Upper lobe of left lung (tissue), 4 donors: Measurements from ENCODE around the gene RNF207.

Experiments
- POLR2A ChIP-seq, 4 donors: fragments of 450-650 bp; IDR thresholded peaks; one replicate each; pipeline ENCODE4 v1.5.1; 2016 to 2017; ENCODE audit warnings: antibody characterized with exemption in 4 of 4, mild to moderate bottlenecking in 2 of 4
- POLR2AphosphoS5 ChIP-seq, 2 donors: sonication (generic); formaldehyde crosslinking; IDR thresholded peaks; one replicate each; pipeline ENCODE4 v1.5.1; 2017; ENCODE audit warnings: antibody characterized with exemption in 2 of 2
- TF ChIP-seq, protein P1 (sequence below), 6 experiments: fragments of 450-650 bp in 4 of 6; fragments of 200-600 bp in 2 of 6; sonication (generic) in 2 of 6; IDR thresholded peaks; one replicate each; pipeline ENCODE4 v1.5.1; 2016 to 2019; ENCODE audit warnings: antibody characterized with exemption in 6 of 6

DNA sequence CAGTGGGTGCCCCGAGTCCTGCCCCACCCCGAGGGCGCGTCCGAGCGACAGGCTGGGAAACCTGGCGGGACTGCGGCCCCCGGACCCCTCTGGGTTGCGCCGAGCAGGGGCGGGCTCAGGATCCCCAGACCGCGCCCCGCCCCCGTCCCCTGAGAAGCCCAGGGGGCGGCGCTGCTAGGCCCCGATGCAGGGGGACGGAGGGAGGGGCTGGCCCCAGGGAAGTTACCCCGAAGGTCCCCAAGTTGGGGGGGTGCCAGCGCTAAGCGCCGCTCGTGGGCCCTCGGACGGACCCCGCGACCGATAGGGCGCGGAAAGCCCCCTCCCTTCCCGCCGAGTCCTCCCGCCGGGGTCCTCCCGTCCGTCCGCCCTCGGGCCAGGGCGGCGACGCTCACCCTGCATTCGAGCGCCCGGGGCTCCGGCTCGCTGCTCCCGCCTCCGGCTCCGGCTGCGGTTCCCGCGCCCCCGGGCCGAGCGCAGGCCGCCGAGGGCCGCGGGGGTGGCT is 54.6 kb downstream of the RNF207 start:
- no peak for TF ChIP-seq POLR2A (IDR thresholded peaks at IDR 0.05)
- no peak for TF ChIP-seq POLR2AphosphoS5 (IDR thresholded peaks at IDR 0.05)
- TF ChIP-seq, protein P1, sequence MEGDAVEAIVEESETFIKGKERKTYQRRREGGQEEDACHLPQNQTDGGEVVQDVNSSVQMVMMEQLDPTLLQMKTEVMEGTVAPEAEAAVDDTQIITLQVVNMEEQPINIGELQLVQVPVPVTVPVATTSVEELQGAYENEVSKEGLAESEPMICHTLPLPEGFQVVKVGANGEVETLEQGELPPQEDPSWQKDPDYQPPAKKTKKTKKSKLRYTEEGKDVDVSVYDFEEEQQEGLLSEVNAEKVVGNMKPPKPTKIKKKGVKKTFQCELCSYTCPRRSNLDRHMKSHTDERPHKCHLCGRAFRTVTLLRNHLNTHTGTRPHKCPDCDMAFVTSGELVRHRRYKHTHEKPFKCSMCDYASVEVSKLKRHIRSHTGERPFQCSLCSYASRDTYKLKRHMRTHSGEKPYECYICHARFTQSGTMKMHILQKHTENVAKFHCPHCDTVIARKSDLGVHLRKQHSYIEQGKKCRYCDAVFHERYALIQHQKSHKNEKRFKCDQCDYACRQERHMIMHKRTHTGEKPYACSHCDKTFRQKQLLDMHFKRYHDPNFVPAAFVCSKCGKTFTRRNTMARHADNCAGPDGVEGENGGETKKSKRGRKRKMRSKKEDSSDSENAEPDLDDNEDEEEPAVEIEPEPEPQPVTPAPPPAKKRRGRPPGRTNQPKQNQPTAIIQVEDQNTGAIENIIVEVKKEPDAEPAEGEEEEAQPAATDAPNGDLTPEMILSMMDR (IDR thresholded peaks at IDR 0.05): no peak
